Left cardiac atrium (tissue), 4 donors: ENCODE results near the gene SUMF1. TPM values are rescaled to one million over a fixed set of nuclear protein-coding genes. Genes with fewer than 3 reads are reported as not detected.

Experiments used
- ATAC-seq, 2 donors: fragments of 200-7000 bp; cut with Tn5 transposase; one replicate each; pipeline ENCODE4 v1.9.1; 2020; ENCODE audit warnings: mild to moderate bottlenecking in 2 of 2, moderate library complexity in 2 of 2
- DNase-seq: peaks from one replicate; pipeline ENCODE4 v3.0.0-alpha.2; 2020
- intact Hi-C, 2 donors: fragments of 100-400 bp; cut with DNase I; formaldehyde crosslinking; loops; one replicate each; pipeline versions ENCODE4 v1.14.1 to v1.15.1; 2022 to 2023
- long read RNA-seq: library from polyadenylated mRNA; unstranded; transcript quantifications from one replicate; pipeline ENCODE4 v2.0.0, GENCODE V29; 2021
- total RNA-seq, 2 donors: library from RNA; stranded (reverse); fragmentation: NEBNext Ultra II Directional; extraction: Animal tissue kit (Norgen Biotek cat#: 25700); gene quantifications; one replicate each; pipeline ENCODE4 v1.2.1, GENCODE V29; 2021
- donor health status: DM: no; HTN: yes; CAD: no.
- donor health status: DM: no; HTN: yes; CAD: no; lungs with severe emphysema.
- donor health status: DM: yes; HTN: yes; CAD: no.
- donor health status: Dilated cardiomyopathy.

SUMF1 gene
- 10 to 100 TPM; 12.0 to 13.0 TPM for total RNA-seq
- long read RNA-seq, transcript SUMF1-201 (9 exons, 2,159 nt): major isoform, 43 of 51 reads
- long read RNA-seq, partial matches to known transcripts: 1 of 51 reads
- long read RNA-seq, other reads (novel, unspliced or antisense): 2 of 51 reads

GRCh38 chr3:4466741-4467521 is at the start of gene SUMF1:
Gene SUMF1 (minus strand): TSS chr3:4467269. CDS start chr3:4467245, 24 bp downstream.
- DNase-seq (peak; percentile 84), ATAC-seq (peak; percentile 99)
- intact Hi-C loops: loop anchor here in 1 of 2 donors (10.0 kb wide), 1 partner anchor 168 kb away; no protein-coding TSS in a partner anchor

- no peak for ATAC-seq
These were observed 49.0 kb upstream of the SUMF1 start for GRCh38 chr3:4515916-4516579.

GRCh38 chr3:4514916-4515315 is 47.8 kb upstream of the SUMF1 start:
- ATAC-seq (no peak), DNase-seq (no peak)
- intact Hi-C loops: no loop called here

More at GRCh38 chr3:4515916-4516579, 49.0 kb upstream of the SUMF1 start:
- no peak for DNase-seq
- intact Hi-C loops: no loop called here

GRCh38 chr3:4514321-4514720 is 47.3 kb upstream of the SUMF1 start:
- intact Hi-C loops: no loop called here
- DNase-seq: no peak
- no peak for ATAC-seq

- DNase-seq (peak; percentile 49), ATAC-seq (peak in 1 of 2 donors; percentile 79)
- intact Hi-C loops: no loop called here
These were observed 46.0 kb upstream of the SUMF1 start for GRCh38 chr3:4512895-4513616.

- intact Hi-C loops: no loop called here
- DNase-seq (no peak), ATAC-seq (no peak)
These were observed 44.6 kb upstream of the SUMF1 start for GRCh38 chr3:4511491-4512262.

- no peak for ATAC-seq
- intact Hi-C loops: no loop called here
- no peak for DNase-seq
These were observed 43.1 kb upstream of the SUMF1 start for GRCh38 chr3:4509983-4510755.

GRCh38 chr3:4509043-4509442 is 42.0 kb upstream of the SUMF1 start:
- intact Hi-C loops: no loop called here
- DNase-seq (no peak), ATAC-seq (no peak)

GRCh38 chr3:4508048-4508981 is 41.2 kb upstream of the SUMF1 start:
- ATAC-seq (no peak), DNase-seq (no peak)
- intact Hi-C loops: no loop called here

- DNase-seq (no peak), ATAC-seq (no peak)
- intact Hi-C loops: no loop called here
These were observed 40.0 kb upstream of the SUMF1 start for GRCh38 chr3:4507024-4507596.

GRCh38 chr3:4506559-4507023 is 39.5 kb upstream of the SUMF1 start:
- no peak for DNase-seq

GRCh38 chr3:4505688-4506558 is 38.9 kb upstream of the SUMF1 start:
- ATAC-seq: no peak
- DNase-seq: no peak
- intact Hi-C loops: no loop called here

More at GRCh38 chr3:4506559-4507023, 39.5 kb upstream of the SUMF1 start:
- intact Hi-C loops: no loop called here
- ATAC-seq: no peak

- ATAC-seq: peak; percentile 38 to 65
- intact Hi-C loops: no loop called here
- DNase-seq: no peak
These were observed 37.5 kb upstream of the SUMF1 start for GRCh38 chr3:4504340-4505261.

- ATAC-seq: no peak
- intact Hi-C loops: no loop called here
- DNase-seq: no peak
These were observed 36.0 kb upstream of the SUMF1 start for GRCh38 chr3:4503050-4503449.

- ATAC-seq: no peak
- intact Hi-C loops: no loop called here
- no peak for DNase-seq
These were observed 34.9 kb upstream of the SUMF1 start for GRCh38 chr3:4501927-4502326.
